Endothelial cell of umbilical vein (primary cell): Measurements from ENCODE around the gene BAZ1B. TPM values are rescaled to one million over a fixed set of nuclear protein-coding genes. Genes with fewer than 3 reads are reported as not detected.

ENCODE experiments used
- BruUV-seq: library from RNA; stranded (reverse); fragments of 400-500 nt; replicated peaks from 2 replicates; lab custom pipeline; 2021; lab: Mats Ljungman, UMichigan
- CTCF ChIA-PET: fragments of 300-600, 350-600 bp; sonication (Branson Sonifier 250); formaldehyde crosslinking; loops from one replicate; lab custom pipeline; 2021; ENCODE audit warnings: antibody characterized with exemption, inconsistent platforms; lab: Charles Lee
- POLR2A ChIA-PET: fragments of 300-600, 350-600 bp; sonication (Branson Sonifier 250); formaldehyde crosslinking; loops from one replicate; lab custom pipeline; 2021; ENCODE audit warnings: antibody characterized with exemption, inconsistent platforms; lab: Charles Lee
- DNase-seq: peaks from one replicate; pipeline ENCODE4 v3.0.0-alpha.2; 2011; ENCODE audit warnings: low read depth, low spot score
- FAIRE-seq: peaks from 2 replicates; lab custom pipeline; 2011; peaks lifted over from hg19 to GRCh38; lab: Jason Lieb, UNC
- H2AFZ ChIP-seq: 2 replicates; pipeline ENCODE4 v1.6.0; 2012; ENCODE audit warnings: low read depth, low read length, control low read depth, inconsistent platforms
- H3K27ac ChIP-seq: 2 replicates; pipeline ENCODE4 v1.5.1; 2011; ENCODE audit warnings: low read depth, mild to moderate bottlenecking, control low read depth, low read length, moderate library complexity; ENCODE audit not compliant: insufficient read depth
- H3K27me3 ChIP-seq, 2 experiments: 2 replicates each; pipeline versions ENCODE4 v1.6.0 to v1.6.1; 2011; ENCODE audit warnings: low read length in 2 of 2, mixed read lengths in 1 of 2; ENCODE audit not compliant: control insufficient read depth in 2 of 2, insufficient read depth in 2 of 2
- H3K36me3 ChIP-seq, 2 experiments: 2 replicates in 1 of 2; 3 replicates in 1 of 2; pipeline ENCODE4 v1.5.1; 2011; ENCODE audit warnings: low read length in 2 of 2, mild to moderate bottlenecking in 1 of 2, moderate library complexity in 1 of 2; ENCODE audit not compliant: control insufficient read depth in 2 of 2, insufficient read depth in 2 of 2; ENCODE audit errors: extremely low read depth in 1 of 2
- H3K4me1 ChIP-seq: 3 replicates; pipeline ENCODE4 v1.5.1; 2011; ENCODE audit warnings: mild to moderate bottlenecking, low read length; ENCODE audit not compliant: control insufficient read depth, insufficient read depth; ENCODE audit errors: extremely low read depth
- H3K4me2 ChIP-seq: 2 replicates; pipeline ENCODE4 v1.6.1; 2011; ENCODE audit warnings: low read length, control low read depth, mixed read lengths; ENCODE audit not compliant: insufficient read depth
- H3K4me3 ChIP-seq, 3 experiments: fragments of 200-600 bp in 1 of 3; sonication (generic), shearing (Covaris generic) in 1 of 3; replicated peaks in 1 of 3; 2 replicates each; pipeline ENCODE4 v1.5.1; 2011 to 2016; ENCODE audit warnings: control low read depth in 3 of 3, low read length in 3 of 3, mild to moderate bottlenecking in 2 of 3, inconsistent platforms in 1 of 3, low read depth in 1 of 3, moderate library complexity in 1 of 3; ENCODE audit not compliant: insufficient read depth in 1 of 3
- H3K79me2 ChIP-seq: 2 replicates; pipeline ENCODE4 v1.6.0; 2012; ENCODE audit warnings: low read length, inconsistent platforms; ENCODE audit not compliant: control insufficient read depth, insufficient read depth
- H3K9ac ChIP-seq: replicated peaks from 2 replicates; pipeline ENCODE3; 2011; ENCODE audit warnings: low read length, control low read depth; ENCODE audit not compliant: insufficient read depth; ENCODE audit errors: extremely low read depth
- H3K9me1 ChIP-seq: replicated peaks from 3 replicates; pipeline ENCODE4 v1.6.0; 2011; ENCODE audit warnings: mild to moderate bottlenecking, low read length; ENCODE audit not compliant: control insufficient read depth, insufficient read depth; ENCODE audit errors: extremely low read depth
- H3K9me3 ChIP-seq: replicated peaks from 2 replicates; pipeline ENCODE4 v1.5.1; 2012; ENCODE audit warnings: low read length, inconsistent platforms; ENCODE audit not compliant: control insufficient read depth, insufficient read depth
- H4K20me1 ChIP-seq: replicated peaks from 2 replicates; pipeline ENCODE3; 2011; ENCODE audit warnings: mild to moderate bottlenecking, low read length; ENCODE audit not compliant: control insufficient read depth, insufficient read depth; ENCODE audit errors: extremely low read depth
- CTCF ChIP-seq, 2 donors: IDR thresholded peaks; 1 replicate in 1 of 2; 2 replicates in 1 of 2; pipeline ENCODE4 v1.5.1; 2011; ENCODE audit warnings: low read length in 2 of 2, mild to moderate bottlenecking in 2 of 2, moderate library complexity in 2 of 2, control low read depth in 1 of 2, inconsistent platforms in 1 of 2, low read depth in 1 of 2; ENCODE audit not compliant: insufficient read depth in 1 of 2; ENCODE audit errors: extremely low read depth in 1 of 2
- EZH2 ChIP-seq: IDR thresholded peaks from 2 replicates; pipeline ENCODE4 v1.6.1; 2012; ENCODE audit warnings: borderline replicate concordance, low read depth, mild to moderate bottlenecking, moderate library complexity, low read length, inconsistent platforms; ENCODE audit not compliant: severe bottlenecking
- FOS ChIP-seq: IDR thresholded peaks from 2 replicates; pipeline ENCODE4 v1.6.1; 2011; ENCODE audit warnings: mild to moderate bottlenecking, low read length, moderate library complexity, borderline replicate concordance; ENCODE audit not compliant: insufficient read depth
- GATA2 ChIP-seq: IDR thresholded peaks from 2 replicates; pipeline ENCODE4 v1.7.0; 2011; ENCODE audit warnings: low read depth, mild to moderate bottlenecking, moderate library complexity, mixed read lengths, low read length; ENCODE audit not compliant: insufficient read length, insufficient read depth
- JUN ChIP-seq: IDR thresholded peaks from 2 replicates; pipeline ENCODE4 v1.6.1; 2011; ENCODE audit warnings: borderline replicate concordance, low read depth; ENCODE audit not compliant: insufficient read length, insufficient read depth
- MAX ChIP-seq: IDR thresholded peaks from 2 replicates; pipeline ENCODE4 v1.6.1; 2011; ENCODE audit not compliant: insufficient read depth, insufficient read length
- MYC ChIP-seq: IDR thresholded peaks from one replicate; pipeline ENCODE4 v1.6.1; 2011; ENCODE audit warnings: mild to moderate bottlenecking, low read depth, low read length
- POLR2A ChIP-seq: IDR thresholded peaks from 2 replicates; pipeline ENCODE4 v1.6.1; 2012; ENCODE audit warnings: low read depth, mild to moderate bottlenecking, control low read depth, low read length
- POLR2AphosphoS5 ChIP-seq: IDR thresholded peaks from 2 replicates; pipeline ENCODE4 v1.6.1; 2012; ENCODE audit warnings: low read depth, mild to moderate bottlenecking, control low read depth, low read length, moderate library complexity; ENCODE audit not compliant: insufficient read depth
- dilution Hi-C: fragments of 300-500 bp; cut with MboI; formaldehyde crosslinking; loops from one replicate; pipeline ENCODE4 v1.15.0; 2019; ENCODE audit warnings: low sequenced_read_pairs; ENCODE audit not compliant: extremely low pct_ligation_motif_present
- intact Hi-C: fragments of 100-400 bp; cut with micrococcal nuclease; formaldehyde crosslinking; loops from one replicate; pipeline ENCODE4 v1.10.0; 2022
- polyA plus RNA-seq, 4 experiments: library from polyadenylated mRNA; depleted of rRNA in 3 of 4; stranded (reverse) in 3 of 4; unstranded in 1 of 4; fragments of >200 nt; gene quantifications; 2 replicates each; pipeline versions ENCODE4 v1.2.1 to v1.2.3, GENCODE V29; 2011 to 2012; ENCODE audit warnings: missing spikeins in 1 of 4
- total RNA-seq: library from RNA; stranded (reverse); gene quantifications from 2 replicates; pipeline ENCODE4 v1.2.3, GENCODE V29; 2021

The BAZ1B gene
- total and polyA plus RNA-seq, 2 donors (not counting 3 experiments of a cell fraction or from before 2014, with no cell fraction given), result 16.2 to 74.7 TPM

DNA sequence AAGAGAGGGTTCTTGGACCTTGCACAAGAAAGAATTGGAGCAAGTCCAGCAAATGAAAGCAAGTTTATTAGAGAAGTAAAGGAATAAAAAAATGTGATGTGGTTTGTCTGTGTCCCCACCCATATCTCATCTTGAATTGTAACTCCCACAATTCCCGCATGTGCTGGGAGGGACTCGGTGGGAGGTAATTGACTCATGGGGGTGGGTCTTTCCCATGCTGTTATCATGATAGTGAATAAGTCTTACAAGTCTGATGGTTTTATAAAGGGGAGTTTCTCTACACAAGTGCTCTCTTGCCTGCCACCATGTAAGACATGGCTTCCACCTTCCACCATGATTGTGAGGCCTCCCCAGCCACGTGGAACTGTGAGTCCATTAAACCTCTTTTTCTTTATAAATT is 127.7 kb downstream of the BAZ1B start:
- CTCF ChIA-PET, result interaction anchor here (1.4 kb wide), 1 partner anchor 11 kb away, joined by 3 read pairs; no protein-coding TSS in a partner anchor
- TF ChIP-seq MYC (no peak), JUN (no peak), MAX (no peak), POLR2AphosphoS5 (no peak), POLR2A (no peak), GATA2 (no peak), FOS (no peak), EZH2 (no peak)
- Histone ChIP-seq H3K4me1 (no peaks in the 10 kb centered on the region), H3K4me3 (no peak overlapping the region), H3K4me2 (no peak overlapping the region), H3K9me3 (no peaks in the 10 kb centered on the region), H3K79me2 (no peaks in the 10 kb centered on the region), H3K27ac (no peak overlapping the region), H3K9ac (no peak overlapping the region), H3K9me1 (no peaks in the 10 kb centered on the region), H3K27me3 (no peaks in the 10 kb centered on the region), H2AFZ (no peak overlapping the region), H4K20me1 (no peaks in the 10 kb centered on the region), H3K36me3 (no peaks in the 10 kb centered on the region)
- dilution Hi-C loops (no loop called here), intact Hi-C loops (no loop called here)
- BruUV-seq, result no TSS peak
- FAIRE-seq, result no peak
- no peak for DNase-seq
- POLR2A ChIA-PET, result no interaction called here

GRCh38 chr7:73391396-73391795 is 130.7 kb downstream of the BAZ1B start:
- Histone ChIP-seq H3K9ac (no peak overlapping the region), H3K9me3 (no peaks in the 10 kb centered on the region), H2AFZ (no peak overlapping the region), H3K9me1 (no peaks in the 10 kb centered on the region), H3K79me2 (no peaks in the 10 kb centered on the region), H3K27me3 (no peaks in the 10 kb centered on the region), H4K20me1 (no peaks in the 10 kb centered on the region), H3K4me1 (no peaks in the 10 kb centered on the region), H3K4me3 (no peak overlapping the region), H3K4me2 (no peak overlapping the region), H3K27ac (no peak overlapping the region), H3K36me3 (no peaks in the 10 kb centered on the region)
- TF ChIP-seq GATA2 (no peak), MAX (no peak), JUN (no peak), POLR2A (no peak), CTCF (IDR thresholded peaks at IDR 0.05; ENCODE audit: extremely low read depth in 1 of 2, insufficient read depth in 1 of 2, low read depth in 1 of 2, low read length in 2 of 2) (no peak), MYC (no peak), EZH2 (no peak), POLR2AphosphoS5 (no peak), FOS (no peak)
- FAIRE-seq, result no peak
- CTCF ChIA-PET, result no interaction called here
- no peak for DNase-seq
- BruUV-seq, result no TSS peak
- POLR2A ChIA-PET, result interaction anchor here (0.8 kb wide), 1 partner anchor 10 kb away, joined by 3 read pairs; no protein-coding TSS in a partner anchor
- intact Hi-C loops, result no loop called here
- dilution Hi-C loops, result no loop called here
